NCI-H69 (cell line): ENCODE data around the gene MARCHF5.
"Not testable (repeated sequence)": the region's sequence is repeated elsewhere in the genome, so short reads cannot be mapped to it uniquely, and the experiment has no call there.

Experiments used
- DNase-seq: peaks from one replicate; lab custom pipeline; 2025; lab: John Stamatoyannopoulos, UW

The MARCHF5 gene

DNA sequence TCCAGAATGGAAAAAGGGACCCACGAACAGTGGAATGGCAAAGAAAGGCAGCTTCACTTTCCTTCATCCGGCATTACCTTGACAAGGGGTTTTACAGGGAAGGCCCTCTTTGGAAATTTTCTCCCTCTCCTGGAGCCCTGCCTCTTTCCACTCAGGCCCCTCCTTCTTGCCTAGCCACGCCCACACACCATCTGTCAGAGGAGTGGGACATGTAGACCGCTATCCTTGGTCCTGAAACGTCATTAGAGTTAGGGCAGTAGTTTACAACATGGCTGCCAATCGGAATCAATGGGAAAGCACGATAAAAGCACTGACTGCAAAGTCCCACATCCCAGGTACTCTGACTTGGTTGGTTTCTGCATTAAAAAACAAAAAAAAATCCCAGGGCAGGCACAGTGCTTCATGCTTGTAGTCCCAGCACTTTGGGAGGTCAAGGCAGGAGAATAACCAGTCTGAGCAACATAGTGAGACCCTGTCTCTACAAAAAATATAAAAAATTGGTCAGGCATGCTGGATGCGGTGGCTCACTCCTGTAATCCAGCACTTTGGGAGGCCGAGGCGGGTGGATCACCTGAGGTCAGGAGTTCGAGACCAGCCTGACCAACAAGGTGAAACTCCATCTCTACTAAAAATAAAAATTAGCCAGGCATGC is 96.4 kb downstream of the MARCHF5 start:
- no peak for DNase-seq

DNA sequence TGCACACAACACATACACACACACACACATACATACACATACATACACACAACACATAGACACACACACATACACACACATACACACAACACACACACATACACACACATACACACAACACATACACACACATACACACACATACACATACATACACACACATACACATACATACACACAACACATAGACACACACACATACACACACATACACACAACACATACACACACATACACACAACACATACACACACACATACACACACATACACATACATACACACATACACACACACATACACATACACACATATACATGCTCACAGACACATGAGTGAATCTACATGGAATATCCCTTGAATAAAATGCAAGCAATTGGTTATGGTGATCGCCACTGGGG is 102.2 kb downstream of the MARCHF5 start:
- DNase-seq: not testable (repeated sequence)

DNA sequence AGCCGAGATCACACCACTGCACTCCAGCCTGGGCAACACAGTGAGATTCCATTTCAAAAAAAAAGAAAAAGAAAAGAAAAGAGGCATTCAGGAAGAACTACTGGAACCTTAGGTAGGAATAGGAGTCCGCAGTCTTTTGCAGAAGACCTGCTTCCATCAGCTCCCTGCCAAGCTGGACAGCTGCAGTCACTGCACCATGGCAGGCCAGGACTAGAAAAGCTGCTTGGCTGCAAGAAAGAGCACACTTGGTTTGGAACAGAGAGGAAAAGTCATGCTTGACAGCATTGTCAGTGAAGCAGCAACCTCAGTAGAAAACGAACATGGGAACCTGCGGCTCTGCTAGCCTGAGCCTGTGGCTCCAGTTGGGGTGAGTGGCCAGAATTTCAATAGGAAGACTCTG is 104.3 kb downstream of the MARCHF5 start:
- no peak for DNase-seq

DNA sequence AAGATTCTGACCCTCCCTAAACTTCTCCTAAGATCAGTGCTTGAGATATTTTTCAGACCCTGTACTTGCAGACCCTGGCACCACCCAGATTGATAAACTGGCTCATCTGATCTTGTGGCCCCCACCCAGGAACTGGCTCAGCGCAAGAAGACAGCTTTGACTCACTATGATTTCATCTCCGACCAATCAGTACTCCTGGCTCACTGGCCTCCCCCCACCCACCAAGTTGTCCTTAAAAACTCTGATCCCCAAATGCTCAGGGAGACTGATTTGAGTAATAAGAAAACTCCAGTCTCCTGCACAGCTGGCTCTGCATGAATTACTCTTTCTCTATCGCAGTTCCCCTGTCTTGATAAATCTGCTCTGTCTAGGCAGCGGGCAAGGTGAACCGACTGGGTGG is 111.3 kb downstream of the MARCHF5 start:
- DNase-seq: not testable (repeated sequence)
